Left forelimb (tissue), 1 donor: Measurements from ENCODE around the gene PIGQ.

Experiments used
- DNase-seq: peaks from one replicate; pipeline ENCODE4 v3.0.0-alpha.2; 2018; ENCODE audit warnings: low spot score

PIGQ gene

DNA sequence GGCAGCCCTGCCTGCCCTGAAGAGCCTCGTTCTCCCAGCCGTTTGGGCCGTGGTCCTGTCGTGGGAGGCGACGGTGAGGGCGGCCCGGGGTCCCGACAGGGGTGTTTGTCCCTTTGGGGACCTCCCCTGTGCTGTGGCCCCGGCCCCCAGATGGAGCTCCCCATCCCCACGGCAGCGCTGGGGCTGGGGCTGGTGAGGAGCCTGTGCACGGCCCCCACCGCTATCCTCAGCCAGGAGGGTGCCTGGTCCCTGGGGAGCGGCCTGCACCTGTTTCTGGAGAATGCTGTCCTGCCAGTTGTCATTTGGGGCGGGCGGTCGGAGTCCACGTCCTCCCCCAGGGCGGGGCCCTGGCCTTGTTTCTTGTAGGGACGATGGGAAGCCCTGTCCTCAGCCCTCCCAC, 35.6 kb upstream of the PIGQ start:
- DNase-seq: no peak

DNA sequence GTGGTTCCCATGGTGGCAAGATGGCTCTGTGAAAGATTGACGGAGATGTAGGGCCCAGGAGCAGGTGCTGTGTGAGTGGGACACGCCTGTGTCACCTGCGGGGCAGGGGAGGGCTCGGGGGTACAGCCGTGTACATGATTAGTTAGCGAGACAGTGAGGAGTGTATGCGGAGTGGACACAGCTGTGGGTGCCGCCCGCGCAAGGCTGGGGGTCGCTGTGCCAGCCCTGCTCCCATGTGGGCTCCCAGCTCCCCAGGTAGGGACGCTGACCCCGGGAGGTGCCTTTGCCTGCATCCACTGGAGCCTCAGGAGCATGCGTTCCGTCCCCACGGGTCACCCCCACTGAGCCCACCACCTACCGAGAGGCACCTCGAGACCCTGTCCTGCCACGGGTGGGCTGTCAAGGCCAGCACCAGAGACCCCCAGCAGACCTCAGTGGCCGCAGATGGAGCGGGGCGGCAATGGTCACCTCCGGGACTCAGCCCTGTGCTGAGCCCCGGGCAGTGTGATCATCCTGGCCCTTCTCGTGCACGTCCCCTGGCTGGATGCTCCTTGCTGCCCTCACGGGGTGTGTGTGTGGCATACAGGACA, 34.8 kb upstream of the PIGQ start:
- no peak for DNase-seq

DNA sequence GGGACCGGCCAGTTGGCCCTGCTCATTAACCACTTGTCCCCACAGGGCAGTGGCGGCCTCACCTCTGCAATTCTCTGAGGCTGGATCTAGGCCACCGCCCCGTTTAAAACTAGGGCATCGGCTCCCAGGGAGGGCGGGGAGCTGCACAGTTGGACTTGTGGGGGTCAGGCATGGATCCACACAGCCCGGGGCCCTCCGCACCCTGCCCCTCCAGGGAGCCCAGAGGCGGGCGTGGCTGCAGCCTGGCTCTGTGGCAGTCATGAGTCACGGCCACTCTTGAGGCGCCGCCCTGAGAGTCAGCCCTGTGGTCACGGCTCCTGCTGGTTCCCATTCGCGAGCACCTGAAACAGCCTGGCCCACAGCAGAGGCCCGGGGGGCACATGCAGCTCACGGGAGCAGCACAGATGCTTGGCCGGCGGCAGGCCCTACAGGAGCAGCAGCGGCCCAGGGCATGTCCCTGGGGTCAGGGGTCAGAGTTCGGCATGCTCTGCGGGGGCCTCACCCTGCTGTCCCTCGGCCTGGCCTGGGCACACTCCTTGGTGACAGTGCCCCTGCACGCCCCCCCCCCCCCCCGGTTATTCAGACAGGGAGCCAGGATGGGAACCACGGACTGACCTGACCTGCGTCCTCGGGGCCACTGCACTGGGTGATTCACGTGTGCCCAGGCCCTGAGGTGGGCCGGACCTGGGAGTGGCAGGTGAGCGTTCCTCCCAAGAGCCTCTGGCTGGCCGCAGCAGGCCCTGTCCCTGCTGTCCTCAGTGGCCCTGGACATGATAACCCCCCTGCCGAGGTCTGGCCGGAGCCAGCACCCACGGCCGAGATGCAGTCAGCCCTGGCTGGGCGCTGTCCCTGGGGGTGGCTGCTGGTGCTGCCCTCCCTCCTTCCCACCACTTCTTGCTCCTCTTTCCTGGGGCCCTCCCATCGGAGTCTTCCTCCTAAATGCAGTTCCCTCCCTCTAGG, 34.0 kb upstream of the PIGQ start:
- DNase-seq: no peak

DNA sequence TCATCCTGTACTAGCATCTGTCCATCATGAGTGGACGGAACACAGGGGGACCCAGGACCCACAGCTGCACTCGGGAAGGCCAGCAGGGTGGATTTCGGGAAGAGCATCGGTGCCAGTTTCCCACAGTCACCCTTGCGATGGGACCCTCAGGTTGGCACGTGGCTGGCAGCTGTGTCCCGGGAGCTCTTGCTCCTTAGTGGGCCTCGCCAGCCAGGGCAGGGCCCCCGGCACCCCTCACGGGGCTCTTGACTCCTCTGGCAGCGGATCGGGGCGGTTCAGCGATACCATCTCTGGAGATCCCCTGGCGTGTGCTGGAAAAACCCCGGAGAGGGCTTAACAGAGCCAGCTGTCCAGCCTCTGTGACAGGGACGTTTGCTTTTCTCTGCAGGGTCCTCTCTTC, 33.0 kb upstream of the PIGQ start:
- no peak for DNase-seq

DNA sequence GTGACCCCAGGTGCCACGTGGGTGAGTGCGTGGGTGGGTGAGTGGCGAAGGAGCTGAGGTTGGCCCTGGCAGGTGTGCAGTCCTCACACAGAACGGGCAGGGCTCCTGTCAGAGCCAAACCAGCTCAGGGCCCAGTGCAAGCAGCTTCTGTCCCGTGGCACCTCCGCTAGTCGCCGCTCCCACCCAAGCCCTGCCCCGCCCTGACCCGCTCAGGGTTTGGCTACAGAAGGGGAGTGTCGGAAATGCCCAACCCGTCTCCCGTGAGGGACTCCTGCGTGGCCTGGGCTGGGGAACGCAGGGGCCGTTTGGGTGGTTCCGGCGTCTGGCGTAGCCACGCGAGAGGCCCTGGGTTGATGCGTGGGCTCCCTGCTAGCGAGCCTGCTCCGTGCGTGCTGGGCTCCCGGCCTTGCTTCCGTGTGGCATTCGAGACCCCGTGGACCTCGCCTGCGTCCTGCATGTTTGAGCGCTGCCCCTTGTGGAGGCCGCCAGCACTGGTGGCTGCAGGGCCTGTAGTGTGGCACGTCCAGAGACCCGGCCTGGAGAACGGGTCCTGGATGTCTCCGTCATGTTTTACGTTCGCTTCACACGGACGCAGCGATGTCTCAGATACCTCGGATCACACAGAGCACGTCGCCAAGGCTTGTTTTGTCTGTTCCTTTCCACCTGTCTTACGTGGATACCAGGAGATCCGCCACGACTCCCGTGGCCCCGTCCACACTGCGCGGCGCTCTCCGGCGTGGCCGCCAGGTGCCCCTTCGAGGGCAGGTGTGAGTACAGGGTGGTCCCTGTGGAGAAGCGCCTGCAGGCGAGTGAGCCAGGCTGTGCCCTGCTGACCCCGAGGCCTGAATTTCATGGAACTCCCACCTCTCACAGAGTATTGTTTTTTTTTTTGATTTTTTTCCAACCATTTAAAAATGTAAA, 32.1 kb upstream of the PIGQ start:
- no peak for DNase-seq

DNA sequence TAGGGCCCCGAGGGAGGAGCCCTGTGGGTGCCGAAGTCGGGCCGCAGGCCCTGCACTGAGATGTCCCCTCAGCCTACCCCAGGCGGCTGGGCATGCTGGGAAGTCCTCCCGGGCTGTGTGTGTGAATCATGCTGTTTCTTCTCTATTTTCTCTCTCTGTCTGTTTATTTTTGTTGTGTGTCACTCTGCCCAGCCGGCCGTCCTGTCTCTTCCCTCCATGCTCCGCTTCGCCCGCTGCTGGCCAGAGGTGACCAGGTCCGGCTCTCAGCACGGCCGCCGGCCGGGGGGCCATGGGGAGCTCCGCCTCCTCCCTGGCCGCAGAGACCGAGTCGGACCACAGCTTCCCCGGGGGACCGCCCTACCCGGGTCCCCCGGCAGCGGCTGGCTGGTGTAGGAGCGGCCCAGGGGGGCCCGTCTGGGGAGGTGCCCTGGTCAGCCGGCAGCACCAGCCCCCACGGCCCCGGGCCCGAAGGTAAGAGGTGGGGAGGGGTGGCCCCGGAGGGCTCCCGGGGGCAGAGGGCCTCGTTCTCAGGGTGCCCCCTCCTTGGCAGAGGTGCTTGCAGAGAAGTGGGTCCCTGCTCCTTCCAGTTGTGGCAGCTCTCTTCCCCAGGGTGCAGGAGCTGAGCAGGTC, 29.8 kb upstream of the PIGQ start:
- DNase-seq: no peak

DNA sequence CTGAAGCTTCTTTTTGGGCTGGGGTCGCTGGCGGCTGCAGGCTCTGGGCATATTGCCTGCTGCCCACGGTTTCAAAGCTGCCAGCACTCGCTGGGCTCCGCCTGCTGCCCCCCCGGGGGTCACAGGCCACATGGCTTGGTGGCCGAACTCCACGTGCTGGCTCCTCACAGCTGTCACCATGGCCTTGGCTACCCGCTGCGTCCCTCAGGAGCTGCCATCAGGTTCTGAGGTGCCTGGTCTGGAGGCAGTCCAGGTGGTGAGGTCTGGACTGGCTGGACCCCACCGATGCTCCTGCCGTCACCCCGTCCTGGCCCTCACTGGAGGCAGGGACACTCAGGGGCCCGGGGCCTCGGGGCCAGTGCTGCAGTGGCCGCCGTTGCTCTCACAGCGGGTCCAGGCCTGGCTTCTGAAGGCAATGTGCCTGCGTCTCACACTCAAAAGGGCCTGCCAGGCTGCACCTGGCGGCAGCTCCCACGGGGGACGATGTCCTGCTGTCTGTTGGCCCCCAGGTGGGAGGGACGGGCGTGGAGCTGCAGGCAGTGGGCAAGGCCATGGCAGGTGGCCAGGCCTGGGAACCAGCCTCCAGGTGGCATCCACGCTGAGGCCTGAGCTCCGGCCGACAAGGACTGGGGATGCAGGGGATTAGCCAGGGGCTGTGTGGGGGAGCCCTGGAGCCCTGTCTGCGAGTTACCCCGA, 29.0 kb upstream of the PIGQ start:
- DNase-seq: no peak

DNA sequence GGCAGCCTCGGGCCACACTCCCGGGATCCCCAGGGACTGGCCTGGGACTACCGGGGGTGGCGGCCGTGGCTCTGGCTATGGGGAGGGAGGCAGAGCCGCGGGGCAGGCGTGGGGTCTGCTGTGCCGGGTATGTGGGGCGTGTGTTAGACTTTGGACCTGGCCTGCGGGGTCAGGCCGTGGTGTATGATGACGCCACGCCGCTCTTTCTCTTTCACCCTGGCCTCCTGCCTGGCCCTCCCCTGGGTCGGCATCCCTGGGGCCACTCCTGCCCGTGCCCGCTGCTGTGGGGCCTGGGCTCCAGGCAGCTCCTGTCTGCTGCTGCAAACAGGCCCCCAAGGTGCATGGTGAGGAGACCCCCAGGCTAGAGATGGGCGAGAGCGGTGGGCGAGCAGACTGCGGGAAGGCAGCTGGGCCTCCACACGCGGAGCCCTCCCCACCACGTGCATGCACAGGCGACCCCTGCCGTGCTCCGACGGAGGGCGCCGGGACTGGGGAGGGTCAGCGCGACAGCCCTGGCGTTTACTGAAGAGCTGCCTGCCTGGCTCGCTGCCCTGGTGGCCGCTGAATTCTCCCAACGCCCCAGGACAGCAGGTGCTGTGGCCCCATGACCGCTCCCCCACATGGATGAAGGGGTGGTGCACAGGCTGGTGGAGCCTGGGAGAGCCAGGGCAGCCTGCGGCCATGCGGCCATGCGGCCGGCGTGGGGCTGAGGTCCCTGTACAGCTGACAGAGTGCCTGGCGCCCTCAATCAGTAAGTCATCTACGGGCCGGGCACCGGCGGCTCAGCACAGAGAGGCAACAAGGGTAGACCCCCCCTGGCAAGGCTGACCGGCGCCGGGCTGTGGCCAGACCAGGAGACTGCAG, 26.2 kb upstream of the PIGQ start:
- DNase-seq: no peak

DNA sequence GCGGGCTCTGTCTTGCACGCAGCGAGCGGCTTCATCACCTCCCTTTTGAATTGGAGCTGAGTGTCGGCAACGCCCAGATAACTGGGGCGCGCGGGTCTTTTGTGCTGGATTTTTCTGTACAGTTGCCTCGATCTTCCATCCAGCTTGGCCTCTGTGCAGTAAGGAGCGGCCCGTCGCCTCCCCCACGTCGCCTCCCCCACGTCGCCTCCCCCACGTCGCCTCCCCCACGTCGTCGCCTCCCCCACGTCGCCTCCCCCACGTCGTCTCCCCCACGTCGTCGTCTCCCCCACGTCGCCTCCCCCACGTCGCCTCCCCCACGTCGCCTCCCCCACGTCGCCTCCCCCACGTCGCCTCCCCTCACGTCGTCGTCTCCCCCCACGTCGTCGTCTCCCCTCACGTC, 25.3 kb upstream of the PIGQ start:
- no peak for DNase-seq

DNA sequence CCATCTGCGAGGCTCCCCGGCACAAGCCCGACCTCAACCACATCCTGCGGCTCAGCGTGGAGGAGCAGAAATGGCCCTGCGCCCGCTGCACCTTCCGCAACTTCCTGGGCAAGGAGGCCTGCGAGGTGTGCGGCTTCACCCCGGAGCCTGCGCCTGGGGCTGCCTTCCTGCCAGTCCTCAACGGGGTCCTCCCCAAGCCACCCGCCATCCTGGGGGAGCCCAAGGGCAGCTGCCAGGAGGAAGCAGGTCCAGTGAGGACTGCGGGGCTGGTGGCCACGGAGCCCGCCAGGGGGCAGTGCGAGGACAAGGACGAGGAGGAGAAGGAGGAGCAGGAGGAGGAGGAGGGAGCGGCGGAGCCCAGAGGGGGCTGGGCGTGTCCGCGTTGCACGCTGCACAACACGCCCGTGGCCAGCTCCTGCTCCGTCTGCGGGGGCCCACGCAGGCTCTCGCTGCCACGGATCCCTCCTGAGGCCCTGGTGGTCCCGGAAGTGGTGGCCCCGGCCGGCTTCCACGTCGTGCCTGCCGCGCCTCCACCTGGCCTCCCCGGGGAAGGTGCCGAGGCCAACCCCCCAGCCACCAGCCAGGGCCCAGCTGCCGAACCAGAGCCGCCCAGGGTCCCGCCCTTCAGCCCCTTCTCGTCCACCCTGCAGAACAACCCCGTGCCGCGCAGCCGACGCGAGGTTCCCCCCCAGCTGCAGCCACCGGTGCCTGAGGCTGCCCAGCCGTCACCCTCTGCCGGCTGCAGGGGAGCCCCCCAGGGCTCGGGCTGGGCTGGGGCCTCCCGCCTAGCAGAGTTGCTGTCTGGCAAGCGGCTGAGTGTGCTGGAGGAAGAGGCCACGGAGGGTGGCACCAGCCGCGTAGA, 22.6 kb upstream of the PIGQ start:
- DNase-seq: no peak

DNA sequence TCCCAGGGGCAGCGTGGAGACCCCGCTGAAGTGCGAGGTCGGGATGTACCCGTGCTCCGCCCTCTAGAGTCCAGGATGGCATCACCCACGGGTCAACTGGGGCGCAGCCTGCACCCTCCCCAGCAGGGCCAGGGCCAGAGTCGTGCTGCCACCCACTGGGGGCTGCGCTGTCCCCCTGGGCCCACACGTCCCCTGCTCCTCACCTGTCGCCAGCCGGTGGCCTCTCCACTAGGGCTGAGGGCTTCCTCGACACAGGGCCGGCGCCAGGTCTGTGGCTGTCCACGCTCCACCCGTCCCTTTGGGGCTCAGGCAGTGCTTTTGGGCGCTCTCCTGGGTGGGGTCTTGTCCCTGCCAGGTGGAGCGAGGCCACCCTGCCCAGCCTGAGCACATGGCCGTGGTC, 21.2 kb upstream of the PIGQ start:
- no peak for DNase-seq

DNA sequence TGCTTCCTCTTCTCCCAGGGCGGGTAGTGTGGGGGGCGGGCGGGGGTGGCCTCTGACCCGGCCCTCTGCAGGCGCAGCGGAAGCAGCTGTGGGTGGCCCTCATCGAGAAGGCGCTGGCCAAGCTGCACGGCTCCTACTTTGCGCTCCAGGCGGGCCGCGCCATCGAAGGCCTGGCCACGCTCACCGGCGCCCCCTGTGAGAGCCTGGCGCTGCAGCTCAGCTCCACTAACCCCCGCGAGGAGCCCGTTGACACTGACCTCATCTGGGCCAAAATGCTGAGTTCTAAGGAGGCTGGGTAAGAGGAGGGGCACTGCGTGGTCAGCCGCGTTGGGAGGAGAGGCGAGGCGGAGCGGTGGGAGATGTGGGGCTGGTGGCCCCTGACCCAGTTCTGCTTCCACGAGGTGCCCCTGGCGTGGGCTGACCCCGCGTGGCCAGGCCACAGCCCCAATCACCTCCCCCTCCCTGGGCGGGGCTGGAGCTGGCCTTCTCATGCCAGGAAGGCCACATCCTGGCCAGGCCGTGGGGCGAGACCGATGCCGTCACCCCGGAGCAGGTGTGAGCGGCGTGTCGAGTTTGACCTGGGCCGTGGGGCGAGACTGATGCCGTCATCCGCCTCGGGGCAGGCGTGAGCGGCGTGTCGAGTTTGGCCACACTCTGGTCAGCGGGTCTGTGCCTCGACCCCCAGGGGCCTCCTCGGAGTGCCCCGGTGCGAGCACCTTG, 20.1 kb upstream of the PIGQ start:
- no peak for DNase-seq

DNA sequence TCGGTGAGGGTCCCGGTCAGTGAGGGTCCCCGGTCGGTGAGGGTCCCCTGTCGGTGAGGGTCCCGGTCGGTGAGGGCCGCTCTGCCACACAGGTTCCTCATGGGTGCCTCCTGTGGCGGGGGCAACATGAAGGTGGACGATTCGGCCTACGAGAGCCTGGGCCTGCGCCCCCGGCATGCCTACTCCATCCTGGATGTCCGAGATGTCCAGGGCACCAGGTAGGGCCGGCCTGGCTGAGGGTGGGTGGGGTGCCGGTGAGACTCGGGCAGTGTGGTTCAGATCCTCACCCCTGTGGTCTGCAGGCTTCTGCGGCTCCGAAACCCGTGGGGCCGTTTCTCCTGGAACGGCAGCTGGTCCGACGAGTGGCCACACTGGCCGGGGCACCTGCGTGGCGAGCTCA, 18.6 kb upstream of the PIGQ start:
- no peak for DNase-seq

DNA sequence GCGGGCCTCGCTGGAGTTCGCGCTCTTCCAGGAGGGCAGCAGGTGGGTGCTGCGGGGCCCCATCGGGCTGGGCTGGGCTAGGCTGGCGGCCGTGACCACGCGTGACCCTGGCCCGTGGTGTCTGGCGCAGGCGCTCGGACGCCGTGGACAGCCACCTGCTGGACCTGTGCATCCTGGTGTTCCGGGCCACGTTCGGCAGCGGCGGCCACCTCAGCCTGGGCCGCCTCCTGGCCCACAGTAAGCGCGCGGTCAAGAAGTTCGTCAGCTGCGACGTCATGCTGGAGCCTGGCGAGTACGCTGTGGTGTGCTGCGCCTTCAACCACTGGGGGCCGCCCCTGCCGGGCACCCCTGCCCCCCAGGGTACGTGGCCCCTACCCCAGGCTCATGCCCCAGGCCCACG, 17.6 kb upstream of the PIGQ start:
- no peak for DNase-seq

DNA sequence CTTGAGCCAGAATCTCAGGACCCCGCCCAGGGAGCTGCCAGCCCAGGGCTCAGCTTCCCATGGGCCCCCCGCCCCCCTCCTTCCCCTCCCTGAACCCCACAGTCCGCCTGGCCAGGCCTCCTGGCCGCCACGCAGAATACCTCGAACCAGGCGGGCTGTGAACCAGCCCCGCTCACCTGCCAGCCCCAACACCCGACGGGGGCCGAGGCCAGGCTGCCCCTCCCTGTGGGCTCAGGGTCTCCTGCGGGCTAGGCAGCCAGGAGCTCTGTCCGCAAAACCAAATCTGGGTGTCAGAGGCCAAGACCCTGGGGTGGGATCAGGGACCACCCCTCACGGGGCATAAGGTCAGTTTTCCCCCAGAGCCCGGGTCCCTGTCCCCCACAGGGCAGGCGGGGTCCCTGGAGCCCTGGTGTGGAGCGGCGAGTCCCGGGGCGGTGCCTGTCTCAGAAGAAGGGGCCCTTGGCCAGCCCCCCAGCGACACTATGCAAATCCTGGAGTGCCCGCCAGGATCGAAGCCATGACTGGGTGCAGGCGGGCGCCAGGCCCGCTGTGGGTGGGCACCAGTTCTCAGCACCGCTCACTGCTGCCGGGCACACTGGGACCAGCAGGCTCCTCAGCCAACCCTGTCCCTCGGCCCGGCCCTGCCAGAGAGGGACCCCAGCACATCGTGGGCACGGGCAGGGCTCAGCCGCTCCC, 16.0 kb upstream of the PIGQ start:
- no peak for DNase-seq

DNA sequence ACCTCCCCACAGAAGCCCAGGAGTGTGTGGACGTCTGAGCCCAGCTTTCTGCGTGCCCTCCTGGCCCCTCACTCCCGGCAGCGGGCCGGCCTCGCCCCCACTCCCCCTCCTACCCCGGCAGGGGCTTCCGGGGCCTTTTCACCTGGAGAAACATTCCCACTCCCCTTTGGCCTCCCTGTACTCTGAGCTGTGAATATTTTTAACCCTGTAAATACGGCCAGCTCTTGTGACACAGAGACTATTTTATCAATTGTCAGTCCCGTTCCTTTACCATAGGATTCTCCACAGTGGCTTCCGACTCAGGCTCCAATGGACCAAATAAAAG, 15.5 kb upstream of the PIGQ start:
- DNase-seq: no peak

DNA sequence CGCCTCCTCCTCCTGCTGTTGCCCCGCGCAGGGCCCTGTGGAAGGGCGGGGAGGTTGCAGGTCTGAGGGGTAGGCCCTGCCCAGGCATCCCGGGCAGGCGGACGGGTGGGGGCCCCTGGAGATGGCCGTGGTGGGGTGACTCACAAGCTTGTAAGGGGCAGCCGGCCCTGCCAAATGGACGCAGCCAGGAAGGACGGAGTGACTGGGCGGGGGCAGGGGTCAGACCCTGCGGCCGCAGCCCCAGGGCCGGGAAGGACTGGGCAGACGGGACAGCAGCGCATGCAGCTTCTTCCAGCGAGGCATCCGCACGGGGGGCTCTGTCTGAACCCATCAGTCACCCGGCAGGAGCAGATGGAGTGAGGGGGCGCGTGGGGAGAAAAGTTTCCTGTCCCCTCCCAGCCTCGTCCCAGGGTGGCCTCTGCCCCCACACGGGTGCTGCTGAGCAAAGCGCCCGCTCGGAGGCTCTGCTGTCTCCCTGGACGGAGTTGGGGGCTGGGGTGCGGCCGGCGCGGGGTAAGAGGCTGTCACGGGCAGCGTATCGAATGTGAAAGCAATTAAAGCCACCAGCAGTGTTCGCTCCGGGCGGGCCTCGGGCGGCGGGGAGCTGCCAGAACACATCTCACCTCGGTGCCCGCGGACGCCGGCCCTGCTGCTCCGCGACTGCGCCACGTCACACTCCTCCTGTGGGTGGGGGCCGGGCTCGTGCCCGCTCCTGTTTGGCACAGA, 15.0 kb upstream of the PIGQ start:
- DNase-seq: no peak
